GM19468 (cell line): Measurements from ENCODE around the gene MRPL28.

Experiments used
- ATAC-seq: cut with Tn5 transposase; IDR thresholded peaks from one replicate; pipeline ENCODE4 v1.9.1; 2021; ENCODE audit warnings: mild to moderate bottlenecking, moderate library complexity, moderate number of reproducible peaks; ENCODE audit not compliant: unreplicated experiment; ENCODE audit errors: extremely low read depth

The MRPL28 gene

GRCh38 chr16:375927-376816, 5.8 kb upstream of the MRPL28 start:
- ATAC-seq, result no peak

- no peak for ATAC-seq
These were observed 4.9 kb upstream of the MRPL28 start for GRCh38 chr16:375212-375611.

GRCh38 chr16:374616-374926, 4.2 kb upstream of the MRPL28 start:
- no peak for ATAC-seq

GRCh38 chr16:373848-374615, 3.7 kb upstream of the MRPL28 start:
- no peak for ATAC-seq

- no peak for ATAC-seq
These were observed 2.8 kb upstream of the MRPL28 start for GRCh38 chr16:373020-373598.

- no peak for ATAC-seq
These were observed 2.1 kb upstream of the MRPL28 start for GRCh38 chr16:372302-372983.

GRCh38 chr16:371515-372301, 1.4 kb upstream of the MRPL28 start:
- no peak for ATAC-seq

- ATAC-seq, result no peak
These were observed 709 bp upstream of the MRPL28 start for GRCh38 chr16:370979-371514.

- ATAC-seq, result no peak
These were observed 387 bp downstream of the MRPL28 start for GRCh38 chr16:369866-370436.

- no peak for ATAC-seq
These were observed 968 bp downstream of the MRPL28 start for GRCh38 chr16:369275-369865.

- ATAC-seq, result no peak
These were observed 1.8 kb downstream of the MRPL28 start for GRCh38 chr16:368388-369158.

GRCh38 chr16:367333-367903, 2.9 kb downstream of the MRPL28 start:
- ATAC-seq, result no peak

GRCh38 chr16:366476-366875, 3.9 kb downstream of the MRPL28 start:
- ATAC-seq, result no peak

GRCh38 chr16:364595-365491, 5.5 kb downstream of the MRPL28 start:
- no peak for ATAC-seq

GRCh38 chr16:363766-364490, 6.4 kb downstream of the MRPL28 start:
- no peak for ATAC-seq

GRCh38 chr16:363110-363765, 7.1 kb downstream of the MRPL28 start:
- ATAC-seq, result no peak
